GM23338 (cell line): ENCODE measurements around the gene LRRC75B. TPM values are rescaled to one million over a fixed set of nuclear protein-coding genes. Genes with fewer than 3 reads are reported as not detected.

ENCODE experiments used
- ATAC-seq: fragments of 200-7000 bp; cut with Tn5 transposase; 3 replicates; pipeline ENCODE4 v1.9.1; 2020
- DNase-seq: peaks from one replicate; pipeline ENCODE4 v3.0.0-alpha.2; 2015; ENCODE audit warnings: low spot score
- H2AFZ ChIP-seq: fragments of 200-600 bp; sonication (generic); 2 replicates; pipeline ENCODE4 v1.8.0; 2016; ENCODE audit warnings: antibody characterized with exemption, mild to moderate bottlenecking, moderate library complexity
- H3F3A ChIP-seq: fragments of 200-600 bp; sonication (generic); replicated peaks from 2 replicates; pipeline ENCODE4 v1.8.0; 2017; ENCODE audit warnings: antibody characterized with exemption, mixed run types, low read depth
- H3K27ac ChIP-seq: fragments of 200-600 bp; sonication (generic); 2 replicates; pipeline ENCODE4 v1.6.1; 2016; ENCODE audit warnings: low read depth
- H3K27me3 ChIP-seq: fragments of 200-600 bp; sonication (generic); 2 replicates; pipeline ENCODE4 v1.8.0; 2016; ENCODE audit warnings: mild to moderate bottlenecking, mixed run types, moderate library complexity; ENCODE audit not compliant: insufficient read depth
- H3K36me3 ChIP-seq: fragments of 200-600 bp; sonication (generic); 2 replicates; pipeline ENCODE4 v1.8.0; 2016; ENCODE audit warnings: mild to moderate bottlenecking; ENCODE audit not compliant: insufficient read depth
- H3K4me1 ChIP-seq: fragments of 200-600 bp; sonication (generic); 2 replicates; pipeline ENCODE4 v1.8.0; 2016; ENCODE audit warnings: mild to moderate bottlenecking, moderate library complexity; ENCODE audit not compliant: insufficient read depth
- H3K4me2 ChIP-seq: fragments of 200-600 bp; sonication (generic); 2 replicates; pipeline ENCODE4 v1.7.1; 2017; ENCODE audit warnings: mixed run types
- H3K4me3 ChIP-seq: fragments of 200-600 bp; sonication (generic); 2 replicates; pipeline ENCODE4 v1.6.1; 2016; ENCODE audit warnings: mixed run types
- H3K79me2 ChIP-seq: fragments of 200-600 bp; sonication (generic); replicated peaks from 2 replicates; pipeline ENCODE4 v1.8.0; 2017; ENCODE audit warnings: mild to moderate bottlenecking; ENCODE audit not compliant: insufficient read depth
- H3K9me2 ChIP-seq: fragments of 200-600 bp; sonication (generic); 2 replicates; pipeline ENCODE4 v1.8.0; 2017; ENCODE audit not compliant: insufficient read depth
- H4K20me1 ChIP-seq: fragments of 200-600 bp; sonication (generic); replicated peaks from 2 replicates; pipeline ENCODE4 v1.8.0; 2017; ENCODE audit warnings: mild to moderate bottlenecking; ENCODE audit not compliant: insufficient read depth
- H3K27ac Mint-ChIP-seq: 2 replicates; pipeline ENCODE4 v1.8.0; 2020; ENCODE audit warnings: inconsistent platforms, mild to moderate bottlenecking, moderate library complexity, mixed read lengths
- H3K27me3 Mint-ChIP-seq: 3 replicates; pipeline ENCODE4 v1.8.0; 2022; ENCODE audit warnings: low read depth, mild to moderate bottlenecking, moderate library complexity, mixed read lengths, inconsistent platforms; ENCODE audit not compliant: insufficient read depth, poor library complexity
- H3K36me3 Mint-ChIP-seq: 3 replicates; pipeline ENCODE4 v1.8.0; 2021; ENCODE audit warnings: low read depth, mild to moderate bottlenecking, inconsistent platforms, moderate library complexity, mixed read lengths
- H3K4me1 Mint-ChIP-seq: 3 replicates; pipeline ENCODE4 v1.8.0; 2020; ENCODE audit warnings: mild to moderate bottlenecking, inconsistent platforms, mixed read lengths
- H3K4me3 Mint-ChIP-seq: 3 replicates; pipeline ENCODE4 v1.8.0; 2021; ENCODE audit warnings: moderate library complexity, mild to moderate bottlenecking, inconsistent platforms, mixed read lengths
- H3K9me3 Mint-ChIP-seq: 3 replicates; pipeline ENCODE4 v1.8.0; 2020; ENCODE audit warnings: moderate library complexity, mild to moderate bottlenecking, inconsistent platforms, mixed read lengths
- CREB1 ChIP-seq: fragments of 250-450 bp; sonication (Bioruptor Pico); IDR thresholded peaks from 2 replicates; pipeline ENCODE4 v1.5.0; 2020; ENCODE audit warnings: low read depth, mild to moderate bottlenecking, moderate library complexity
- CTCF ChIP-seq, 2 experiments: fragments of 200-600 bp in 1 of 2; sonication (generic) in 1 of 2; conservative IDR thresholded peaks; 2 replicates each; pipeline versions ENCODE4 v1.5.1 to v1.6.1; 2016 to 2017; ENCODE audit warnings: antibody characterized with exemption in 2 of 2, low read depth in 2 of 2, mild to moderate bottlenecking in 2 of 2, moderate library complexity in 1 of 2
- EZH2 ChIP-seq: fragments of 200-600 bp; sonication (generic); IDR thresholded peaks from one replicate; pipeline ENCODE4 v1.8.0; 2017; ENCODE audit warnings: antibody characterized with exemption, mild to moderate bottlenecking, low read depth; ENCODE audit not compliant: unreplicated experiment
- EZH2phosphoT487 ChIP-seq: fragments of 200-600 bp; sonication (generic); IDR thresholded peaks from one replicate; pipeline ENCODE4 v1.8.1; 2018; ENCODE audit warnings: antibody characterized with exemption; ENCODE audit not compliant: unreplicated experiment
- JUNB ChIP-seq: IDR thresholded peaks from one replicate; pipeline ENCODE4 v1.6.1; 2016; ENCODE audit warnings: antibody characterized with exemption; ENCODE audit not compliant: unreplicated experiment
- NANOG ChIP-seq: IDR thresholded peaks from 2 replicates; pipeline ENCODE4 v1.6.1; 2016; ENCODE audit warnings: antibody characterized with exemption, borderline replicate concordance
- POLR2AphosphoS5 ChIP-seq: IDR thresholded peaks from 2 replicates; pipeline ENCODE4 v1.6.1; 2016; ENCODE audit warnings: antibody characterized with exemption, low read depth
- STAT1 ChIP-seq: IDR thresholded peaks from one replicate; pipeline ENCODE4 v1.6.1; 2016; ENCODE audit warnings: antibody characterized with exemption; ENCODE audit not compliant: unreplicated experiment
- ZNF114 ChIP-seq: fragments of 250-450 bp; sonication (Bioruptor Pico); IDR thresholded peaks from 2 replicates; pipeline ENCODE4 v1.5.0; 2020; ENCODE audit warnings: mild to moderate bottlenecking, moderate library complexity
- ZNF331 ChIP-seq: fragments of 250-450 bp; sonication (Bioruptor Pico); IDR thresholded peaks from 2 replicates; pipeline ENCODE4 v1.5.0; 2020; ENCODE audit warnings: low read depth, mild to moderate bottlenecking, moderate library complexity
- ZNF462 ChIP-seq: fragments of 250-450 bp; sonication (Bioruptor Pico); IDR thresholded peaks from 2 replicates; pipeline ENCODE4 v1.5.0; 2020; ENCODE audit warnings: mild to moderate bottlenecking, moderate library complexity
- polyA plus RNA-seq: library from polyadenylated mRNA; unstranded; fragments of >200 nt; fragmentation: Nextera tagmentation; extraction: Ambion mirVana; gene quantifications from 2 replicates; pipeline ENCODE4 v1.2.1, GENCODE V29; 2016
- total RNA-seq: library from RNA; depleted of rRNA; stranded (reverse); fragments of >200 nt; shearing (Covaris generic); gene quantifications from 2 replicates; pipeline ENCODE4 v1.2.3, GENCODE V29; 2014
- TF ChIP-seq, protein P1 (sequence below): IDR thresholded peaks from 2 replicates; pipeline ENCODE4 v1.6.1; 2016; ENCODE audit warnings: antibody characterized with exemption

LRRC75B gene
- total and polyA plus RNA-seq, 2 experiments from 2014 or later = 17.6 to 22.1 TPM

- TF ChIP-seq, protein P1, sequence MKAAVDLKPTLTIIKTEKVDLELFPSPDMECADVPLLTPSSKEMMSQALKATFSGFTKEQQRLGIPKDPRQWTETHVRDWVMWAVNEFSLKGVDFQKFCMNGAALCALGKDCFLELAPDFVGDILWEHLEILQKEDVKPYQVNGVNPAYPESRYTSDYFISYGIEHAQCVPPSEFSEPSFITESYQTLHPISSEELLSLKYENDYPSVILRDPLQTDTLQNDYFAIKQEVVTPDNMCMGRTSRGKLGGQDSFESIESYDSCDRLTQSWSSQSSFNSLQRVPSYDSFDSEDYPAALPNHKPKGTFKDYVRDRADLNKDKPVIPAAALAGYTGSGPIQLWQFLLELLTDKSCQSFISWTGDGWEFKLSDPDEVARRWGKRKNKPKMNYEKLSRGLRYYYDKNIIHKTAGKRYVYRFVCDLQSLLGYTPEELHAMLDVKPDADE = no peak
- TF ChIP-seq STAT1 (no peak), NANOG (no peak), EZH2phosphoT487 (no peak), JUNB (no peak), CTCF (conservative IDR thresholded peaks at IDR 0.05; ENCODE audit: low read depth in 2 of 2) (no peak), ZNF331 (CRISPR knock-in tag) (no peak), CREB1 (CRISPR knock-in tag) (no peak)
- no peak overlapping the region for H3K4me3 Mint-ChIP-seq
- DNase-seq (no peak), ATAC-seq (no peak)
- no peak overlapping the region for H3K27ac ChIP-seq
- H3K9me2 ChIP-seq = no peaks in the 10 kb centered on the region
- no peaks in the 10 kb centered on the region for H3F3A ChIP-seq
- no peaks in the 10 kb centered on the region for H3K4me1 Mint-ChIP-seq
- H2AFZ ChIP-seq = no peak overlapping the region
- H4K20me1 ChIP-seq = no peaks in the 10 kb centered on the region
- H3K27me3 Mint-ChIP-seq = peaks cover 4% of the 10 kb centered on the region
- no peaks in the 10 kb centered on the region; the same call in 1 of the 2 replicates for H3K36me3 ChIP-seq
- no peak overlapping the region for H3K4me2 ChIP-seq
- H3K4me3 ChIP-seq = no peak overlapping the region
- H3K79me2 ChIP-seq = no peaks in the 10 kb centered on the region
- H3K27me3 ChIP-seq = no peaks in the 10 kb centered on the region
- no peaks in the 10 kb centered on the region for H3K4me1 ChIP-seq
- H3K36me3 Mint-ChIP-seq = peaks cover 42% of the 10 kb centered on the region
- no peaks in the 10 kb centered on the region for H3K9me3 Mint-ChIP-seq
- H3K27ac Mint-ChIP-seq = no peak overlapping the region
These were observed 51.0 kb downstream of the LRRC75B start for GRCh38 chr22:24541681-24542515.

DNA sequence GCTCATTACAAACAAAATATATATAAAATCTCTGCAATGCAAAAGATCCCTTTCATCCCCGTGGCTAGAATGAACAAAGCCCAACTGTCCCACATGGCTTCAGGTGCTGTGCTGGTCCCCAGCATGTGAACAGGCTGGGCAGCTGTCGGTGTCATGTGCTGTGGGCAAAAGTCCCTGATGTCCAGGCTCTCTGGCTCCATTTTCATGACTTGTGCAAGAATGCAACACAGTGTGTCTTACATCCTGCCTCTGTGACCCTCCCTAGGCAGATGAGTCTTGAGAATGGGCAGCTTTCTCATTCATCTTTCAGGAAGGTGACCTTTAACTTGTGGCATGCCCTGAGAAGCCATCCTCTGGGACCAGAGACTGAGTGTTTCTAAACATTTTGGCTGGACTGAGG lies 52.4 kb downstream of the LRRC75B start:
- no peak overlapping the region for H3K4me3 Mint-ChIP-seq
- DNase-seq = no peak
- H3K9me3 Mint-ChIP-seq = no peaks in the 10 kb centered on the region
- H3K4me2 ChIP-seq = no peak overlapping the region
- H2AFZ ChIP-seq = no peak overlapping the region
- no peak for ATAC-seq
- no peak overlapping the region for H3K27ac ChIP-seq
- no peaks in the 10 kb centered on the region for H3K4me1 Mint-ChIP-seq
- H3K4me3 ChIP-seq = no peak overlapping the region
- no peak overlapping the region for H3K27ac Mint-ChIP-seq
- H3K36me3 ChIP-seq = no peaks in the 10 kb centered on the region
- H4K20me1 ChIP-seq = no peaks in the 10 kb centered on the region
- no peaks in the 10 kb centered on the region for H3K9me2 ChIP-seq
- H3K36me3 Mint-ChIP-seq = peaks cover 33% of the 10 kb centered on the region
- H3K27me3 ChIP-seq = no peaks in the 10 kb centered on the region
- peaks cover 4% of the 10 kb centered on the region for H3K27me3 Mint-ChIP-seq
- H3F3A ChIP-seq = no peaks in the 10 kb centered on the region
- H3K79me2 ChIP-seq = no peaks in the 10 kb centered on the region
- no peaks in the 10 kb centered on the region for H3K4me1 ChIP-seq
- TF ChIP-seq ZNF331 (CRISPR knock-in tag) (no peak), CREB1 (CRISPR knock-in tag) (no peak), ZNF114 (CRISPR knock-in tag) (no peak), ZNF462 (CRISPR knock-in tag) (no peak), JUNB (no peak), POLR2AphosphoS5 (no peak), EZH2phosphoT487 (no peak), STAT1 (no peak), EZH2 (no peak)
